Thyroid gland (tissue), 4 donors: ENCODE results near the gene TMCC2. TPM values are rescaled to one million over a fixed set of nuclear protein-coding genes. Genes with fewer than 3 reads are reported as not detected.

Experiments
- DNase-seq, 2 donors: peaks; one replicate each; pipeline ENCODE4 v3.0.0-alpha.2; 2019
- H3K27ac ChIP-seq, 3 donors: fragments of 200-600 bp; sonication (generic); 1 replicate in 2 of 3; 2 replicates in 1 of 3; pipeline ENCODE4 v1.5.1; 2016 to 2019; ENCODE audit warnings: mild to moderate bottlenecking in 1 of 3, moderate library complexity in 1 of 3
- H3K27me3 ChIP-seq: fragments of 200-600 bp; sonication (generic); one replicate; pipeline ENCODE4 v1.5.1; 2019
- H3K36me3 ChIP-seq, 2 donors: fragments of 200-600 bp; sonication (generic); one replicate each; pipeline ENCODE4 v1.5.1; 2016 to 2019
- H3K4me1 ChIP-seq, 2 donors: fragments of 200-600 bp; sonication (generic); one replicate each; pipeline ENCODE4 v1.5.1; 2017 to 2019
- H3K4me3 ChIP-seq, 3 donors: fragments of 200-600 bp; sonication (generic); replicated peaks in 1 of 3; 1 replicate in 2 of 3; 2 replicates in 1 of 3; pipeline ENCODE4 v1.5.1; 2016; ENCODE audit warnings: mild to moderate bottlenecking in 1 of 3
- H3K9me3 ChIP-seq: fragments of 200-600 bp; sonication (generic); one replicate; pipeline ENCODE4 v1.5.1; 2017
- CTCF ChIP-seq, 6 experiments: fragments of 200-600 bp in 3 of 6; fragments of 450-650 bp in 3 of 6; sonication (generic) in 3 of 6; IDR thresholded peaks; one replicate each; pipeline ENCODE4 v1.5.1; 2016 to 2019; ENCODE audit warnings: antibody characterized with exemption in 6 of 6, mild to moderate bottlenecking in 2 of 6, inconsistent platforms in 1 of 6, moderate library complexity in 1 of 6
- POLR2A ChIP-seq, 2 donors: fragments of 450-650 bp; IDR thresholded peaks; one replicate each; pipeline ENCODE4 v1.6.1; 2017; ENCODE audit warnings: antibody characterized with exemption in 2 of 2, mild to moderate bottlenecking in 2 of 2, moderate library complexity in 1 of 2
- WGBS, 2 donors: methylation state at CpG; one replicate each; pipeline ENCODE4 v1.1.5; 2017; 5-methylcytosine and 5-hydroxymethylcytosine counted together
- intact Hi-C: fragments of 100-400 bp; cut with DNase I; formaldehyde crosslinking; loops from one replicate; pipeline ENCODE4 v1.15.1; 2023
- total RNA-seq, 4 donors: library from RNA; depleted of rRNA; stranded (reverse); fragments of >200 nt; gene quantifications; one replicate each; pipeline ENCODE4 v1.2.3, GENCODE V29; 2016

TMCC2 gene
- total RNA-seq, 4 donors from 2014 or later, result 2.3 to 3.6 (median 3.1) TPM

- WGBS, 2 donors, result 40 to 43% methylated on average over 13 of the region's 13 CpGs
- TF ChIP-seq CTCF (IDR thresholded peaks at IDR 0.05) (no peak), POLR2A (IDR thresholded peaks at IDR 0.05) (no peak)
- intact Hi-C loops, result no loop called here
- H3K9me3 ChIP-seq, result no peaks in the 10 kb centered on the region
- no peaks in the 10 kb centered on the region for H3K36me3 ChIP-seq
- H3K4me1 ChIP-seq, result peaks cover 10 to 14% of the 10 kb centered on the region in 2 donors
- no peaks in the 10 kb centered on the region for H3K27me3 ChIP-seq
- peak overlapping the region; percentile 83 to 92 (median 89) for H3K27ac ChIP-seq
- H3K4me3 ChIP-seq, result peak overlapping the region in 2 of 3 donors; percentile 73 to 90
- DNase-seq, result no peak
Measured at GRCh38 chr1:205211839-205212536, 15.8 kb upstream of the TMCC2 start.

- WGBS, 2 donors, result 58 to 86% methylated on average over 1 of the region's 1 CpG
- intact Hi-C loops, result no loop called here
- H3K27ac ChIP-seq, result no peak overlapping the region
- H3K4me1 ChIP-seq, result peaks cover 9 to 10% of the 10 kb centered on the region in 2 donors
- TF ChIP-seq CTCF (IDR thresholded peaks at IDR 0.05), result no peak
- TF ChIP-seq POLR2A (IDR thresholded peaks at IDR 0.05), result no peak
- H3K27me3 ChIP-seq, result no peaks in the 10 kb centered on the region
- H3K4me3 ChIP-seq, result no peak overlapping the region
- no peaks in the 10 kb centered on the region for H3K9me3 ChIP-seq
- no peak for DNase-seq
- no peaks in the 10 kb centered on the region for H3K36me3 ChIP-seq
Measured at GRCh38 chr1:205214756-205215155, 13.0 kb upstream of the TMCC2 start.

- TF ChIP-seq CTCF (IDR thresholded peaks at IDR 0.05), result no peak
- no peak for TF ChIP-seq POLR2A (IDR thresholded peaks at IDR 0.05)
- intact Hi-C loops, result no loop called here
Measured at GRCh38 chr1:205216588-205216987, 11.2 kb upstream of the TMCC2 start.

GRCh38 chr1:205217418-205217817 lies 10.3 kb upstream of the TMCC2 start:
- WGBS, 2 donors, result 77 to 92% methylated on average over 3 of the region's 3 CpGs
- TF ChIP-seq CTCF (IDR thresholded peaks at IDR 0.05), result no peak
- no peak for TF ChIP-seq POLR2A (IDR thresholded peaks at IDR 0.05)
- no peak overlapping the region for H3K27ac ChIP-seq

More at GRCh38 chr1:205216588-205216987, 11.2 kb upstream of the TMCC2 start:
- WGBS, 2 donors, result 81 to 89% methylated on average over 4 of the region's 4 CpGs
- H3K27me3 ChIP-seq, result no peaks in the 10 kb centered on the region
- no peak overlapping the region for H3K27ac ChIP-seq
- H3K9me3 ChIP-seq, result no peaks in the 10 kb centered on the region
- H3K36me3 ChIP-seq, result no peaks in the 10 kb centered on the region
- H3K4me1 ChIP-seq, result peaks cover 0 to 3% of the 10 kb centered on the region in 2 donors
- H3K4me3 ChIP-seq, result no peak overlapping the region
- no peak for DNase-seq

GRCh38 chr1:205220421-205220820 lies 7.3 kb upstream of the TMCC2 start:
- no peaks in the 10 kb centered on the region for H3K4me1 ChIP-seq
- no peaks in the 10 kb centered on the region for H3K27me3 ChIP-seq
- no peak overlapping the region for H3K4me3 ChIP-seq
- no peaks in the 10 kb centered on the region for H3K9me3 ChIP-seq
- no peak overlapping the region for H3K27ac ChIP-seq
- intact Hi-C loops, result loop anchor here (5.0 kb wide), 1 partner anchor 37 kb away; no protein-coding TSS in a partner anchor
- TF ChIP-seq CTCF (IDR thresholded peaks at IDR 0.05), result no peak
- TF ChIP-seq POLR2A (IDR thresholded peaks at IDR 0.05), result no peak
- no peaks in the 10 kb centered on the region for H3K36me3 ChIP-seq
- DNase-seq, result no peak
- 57 to 64% methylated on average over 2 of the region's 2 CpGs for WGBS, 2 donors

More at GRCh38 chr1:205217418-205217817, 10.3 kb upstream of the TMCC2 start:
- no peak overlapping the region for H3K4me3 ChIP-seq
- intact Hi-C loops, result no loop called here
- H3K9me3 ChIP-seq, result no peaks in the 10 kb centered on the region
- no peaks in the 10 kb centered on the region for H3K4me1 ChIP-seq
- no peaks in the 10 kb centered on the region for H3K36me3 ChIP-seq
- H3K27me3 ChIP-seq, result no peaks in the 10 kb centered on the region
- no peak for DNase-seq
